ENCODE results near the gene COL1A2. TPM values are rescaled to one million over a fixed set of nuclear protein-coding genes. Genes with fewer than 3 reads are reported as not detected.

The COL1A2 gene
- total and polyA plus RNA-seq, 2 experiments from 2014 or later: 1,836 to 2,200 TPM

GRCh38 chr7:94388540-94388939, 6.2 kb upstream of the COL1A2 start:
- Histone ChIP-seq H3K4me1 (ENCODE audit: insufficient read depth) (peaks cover 18% of the 10 kb centered on the region), H3K9me3 (ENCODE audit: low read depth) (no peaks in the 10 kb centered on the region), H3K4me2 (no peak overlapping the region), H3K27me3 (no peaks in the 10 kb centered on the region), H3K27ac (no peak overlapping the region), H3K9me2 (replicated peaks; ENCODE audit: insufficient read depth) (no peaks in the 10 kb centered on the region), H3K79me2 (no peaks in the 10 kb centered on the region), H3K36me3 (replicated peaks; ENCODE audit: insufficient read depth, low read depth) (no peaks in the 10 kb centered on the region), H4K20me1 (ENCODE audit: insufficient read depth, poor library complexity, severe bottlenecking) (no peaks in the 10 kb centered on the region), H3K4me3 (no peak overlapping the region), H2AFZ (no peak overlapping the region)
- DNase-seq (ENCODE audit: low spot score): no peak
- 75% methylated on average over 1 of the region's 1 CpG for WGBS (ENCODE audit: low lambda C conversion rate, missing lambda C conversion rate)
- TF ChIP-seq CTCF (IDR thresholded peaks at IDR 0.05; ENCODE audit: poor library complexity) (no peak), EZH2phosphoT487 (IDR thresholded peaks at IDR 0.05; ENCODE audit: low read depth, severe bottlenecking, unreplicated experiment) (no peak), EZH2 (IDR thresholded peaks at IDR 0.05; ENCODE audit: borderline replicate concordance) (no peak)

GRCh38 chr7:94389381-94389780, 5.3 kb upstream of the COL1A2 start:
- 91% methylated on average over 1 of the region's 1 CpG for WGBS (ENCODE audit: low lambda C conversion rate, missing lambda C conversion rate)
- Histone ChIP-seq H3K9me2 (replicated peaks; ENCODE audit: insufficient read depth) (no peaks in the 10 kb centered on the region), H3K4me3 (no peak overlapping the region), H2AFZ (no peak overlapping the region), H3K9me3 (ENCODE audit: low read depth) (no peaks in the 10 kb centered on the region), H3K4me2 (no peak overlapping the region), H3K79me2 (no peaks in the 10 kb centered on the region), H3K4me1 (ENCODE audit: insufficient read depth) (peaks cover 23% of the 10 kb centered on the region), H3K36me3 (replicated peaks; ENCODE audit: insufficient read depth, low read depth) (no peaks in the 10 kb centered on the region), H3K27me3 (no peaks in the 10 kb centered on the region), H3K27ac (no peak overlapping the region), H4K20me1 (ENCODE audit: insufficient read depth, poor library complexity, severe bottlenecking) (no peaks in the 10 kb centered on the region)
- no peak for TF ChIP-seq EZH2phosphoT487 (IDR thresholded peaks at IDR 0.05; ENCODE audit: low read depth, severe bottlenecking, unreplicated experiment)
- DNase-seq (ENCODE audit: low spot score): no peak

- no peaks in the 10 kb centered on the region for H3K9me3 ChIP-seq (ENCODE audit: low read depth)
- peak; percentile 51 for DNase-seq (ENCODE audit: low spot score)
- no peaks in the 10 kb centered on the region for H3K36me3 ChIP-seq (replicated peaks; ENCODE audit: insufficient read depth, low read depth)
- H2AFZ ChIP-seq: no peak overlapping the region
- no peaks in the 10 kb centered on the region for H3K9me2 ChIP-seq (replicated peaks; ENCODE audit: insufficient read depth)
- H3K27ac ChIP-seq: peak overlapping the region; percentile 97
- H3K27me3 ChIP-seq: no peaks in the 10 kb centered on the region
- peaks cover 2% of the 10 kb centered on the region for H4K20me1 ChIP-seq (ENCODE audit: insufficient read depth, poor library complexity, severe bottlenecking)
- peaks cover 18% of the 10 kb centered on the region for H3K79me2 ChIP-seq
- TF ChIP-seq CTCF (IDR thresholded peaks at IDR 0.05; ENCODE audit: poor library complexity) (no peak), EZH2 (IDR thresholded peaks at IDR 0.05; ENCODE audit: borderline replicate concordance) (no peak), EZH2phosphoT487 (IDR thresholded peaks at IDR 0.05; ENCODE audit: low read depth, severe bottlenecking, unreplicated experiment) (no peak)
- peaks cover 23% of the 10 kb centered on the region for H3K4me1 ChIP-seq (ENCODE audit: insufficient read depth)
- peak overlapping the region; percentile 77 for H3K4me2 ChIP-seq
- no peak overlapping the region for H3K4me3 ChIP-seq
- 19% methylated on average over 4 of the region's 4 CpGs for WGBS (ENCODE audit: low lambda C conversion rate, missing lambda C conversion rate)
Observed at GRCh38 chr7:94391726-94392392, 2.8 kb upstream of the COL1A2 start.

GRCh38 chr7:94392393-94392786, 2.3 kb upstream of the COL1A2 start:
- Histone ChIP-seq H3K27me3 (no peaks in the 10 kb centered on the region), H3K4me3 (no peak overlapping the region), H3K9me3 (ENCODE audit: low read depth) (no peaks in the 10 kb centered on the region), H4K20me1 (ENCODE audit: insufficient read depth, poor library complexity, severe bottlenecking) (peaks cover 5% of the 10 kb centered on the region), H3K9me2 (replicated peaks; ENCODE audit: insufficient read depth) (no peaks in the 10 kb centered on the region), H3K36me3 (replicated peaks; ENCODE audit: insufficient read depth, low read depth) (no peaks in the 10 kb centered on the region), H3K79me2 (peaks cover 23% of the 10 kb centered on the region), H2AFZ (no peak overlapping the region), H3K27ac (peak overlapping the region; percentile 97), H3K4me1 (ENCODE audit: insufficient read depth) (peaks cover 23% of the 10 kb centered on the region), H3K4me2 (peak overlapping the region; percentile 77)
- WGBS (ENCODE audit: low lambda C conversion rate, missing lambda C conversion rate): 11% methylated on average over 1 of the region's 1 CpG
- TF ChIP-seq EZH2 (IDR thresholded peaks at IDR 0.05; ENCODE audit: borderline replicate concordance) (no peak), EZH2phosphoT487 (IDR thresholded peaks at IDR 0.05; ENCODE audit: low read depth, severe bottlenecking, unreplicated experiment) (no peak), CTCF (IDR thresholded peaks at IDR 0.05; ENCODE audit: poor library complexity) (no peak)
- DNase-seq (ENCODE audit: low spot score): no peak

Data from hepatocyte (in vitro differentiated cells).